Body of pancreas (tissue), 4 donors: ENCODE measurements around the gene MAP4K4.

Experiments used
- CTCF ChIP-seq, 7 experiments: fragments of 450-650 bp in 4 of 7; fragments of 200-600 bp in 3 of 7; sonication (generic) in 3 of 7; IDR thresholded peaks; one replicate each; pipeline ENCODE4 v1.5.1; 2016 to 2019; ENCODE audit warnings: antibody characterized with exemption in 7 of 7
- POLR2A ChIP-seq, 3 donors: fragments of 450-650 bp; IDR thresholded peaks; one replicate each; pipeline ENCODE4 v1.6.1; 2016; ENCODE audit warnings: antibody characterized with exemption in 3 of 3, mild to moderate bottlenecking in 2 of 3

GRCh38 chr2:101889460-101890098, 192.1 kb downstream of the MAP4K4 start:
- TF ChIP-seq CTCF (IDR thresholded peaks at IDR 0.05): no peak
- no peak for TF ChIP-seq POLR2A (IDR thresholded peaks at IDR 0.05)
